Stimulated activated CD4-positive, alpha-beta T cell treated with anti-CD3 and anti-CD28 coated beads, Interleukin-2, amount 100 ng/mL, for 48 hours (primary cell): ENCODE results near the gene EOGT.
A peak's percentile ranks its signal among the peaks of the same experiment; 100 is the strongest.

Experiments
- DNase-seq, 2 donors: peaks; one replicate each; pipeline ENCODE4 v3.0.0-alpha.2; 2020

EOGT gene

DNA sequence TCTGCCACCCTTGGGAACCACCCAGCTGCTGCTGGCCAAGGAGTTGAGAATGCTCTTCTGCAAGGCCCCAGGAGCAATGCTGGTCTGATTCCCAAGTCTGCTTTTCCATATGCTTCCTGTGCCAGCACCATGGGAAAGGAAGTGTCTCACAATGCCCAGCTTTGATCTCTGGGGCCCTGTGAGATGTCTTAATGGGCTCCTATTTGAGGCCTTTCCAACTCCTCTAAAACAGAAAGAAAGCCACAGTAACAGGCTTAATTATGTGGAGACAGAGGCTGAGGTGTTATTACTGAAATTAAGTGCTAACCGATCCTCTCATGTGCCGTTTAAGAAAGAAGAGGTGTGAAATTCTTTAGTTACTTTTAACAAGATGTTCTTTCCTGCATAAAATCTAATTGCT lies 4.5 kb downstream of the EOGT start:
- no peak for DNase-seq

DNA sequence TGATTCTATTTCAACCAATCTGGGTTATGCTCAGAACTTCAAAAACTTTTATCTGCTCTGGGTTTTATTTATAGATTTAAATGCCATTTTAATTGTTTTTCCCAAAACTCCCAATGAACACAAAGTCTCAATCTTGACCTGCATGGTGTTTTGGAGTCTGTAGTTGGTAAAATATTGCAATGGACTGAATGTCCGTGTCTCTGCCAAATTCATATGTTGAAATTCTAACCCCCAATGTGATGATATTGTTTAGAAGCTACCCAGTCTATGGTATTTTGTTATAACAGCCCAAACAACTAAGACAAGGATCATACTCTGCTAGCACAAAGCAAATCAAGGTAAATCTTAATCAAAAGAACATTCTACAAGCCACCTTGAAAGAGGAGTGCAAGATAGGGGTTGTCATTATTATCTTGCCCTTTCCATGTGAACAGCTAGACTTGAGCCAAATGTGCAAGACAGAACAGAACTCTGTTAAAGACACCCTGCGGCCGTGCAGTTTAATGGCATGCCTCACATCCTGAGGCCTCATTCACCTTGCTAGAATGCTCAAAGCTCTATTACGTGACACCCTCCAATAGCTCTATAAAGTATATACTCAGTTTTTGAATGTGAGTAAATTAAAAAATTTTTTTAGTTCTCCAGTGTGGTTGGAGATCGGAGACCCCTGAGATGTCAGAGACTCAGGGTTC lies 7.5 kb downstream of the EOGT start:
- no peak for DNase-seq

DNA sequence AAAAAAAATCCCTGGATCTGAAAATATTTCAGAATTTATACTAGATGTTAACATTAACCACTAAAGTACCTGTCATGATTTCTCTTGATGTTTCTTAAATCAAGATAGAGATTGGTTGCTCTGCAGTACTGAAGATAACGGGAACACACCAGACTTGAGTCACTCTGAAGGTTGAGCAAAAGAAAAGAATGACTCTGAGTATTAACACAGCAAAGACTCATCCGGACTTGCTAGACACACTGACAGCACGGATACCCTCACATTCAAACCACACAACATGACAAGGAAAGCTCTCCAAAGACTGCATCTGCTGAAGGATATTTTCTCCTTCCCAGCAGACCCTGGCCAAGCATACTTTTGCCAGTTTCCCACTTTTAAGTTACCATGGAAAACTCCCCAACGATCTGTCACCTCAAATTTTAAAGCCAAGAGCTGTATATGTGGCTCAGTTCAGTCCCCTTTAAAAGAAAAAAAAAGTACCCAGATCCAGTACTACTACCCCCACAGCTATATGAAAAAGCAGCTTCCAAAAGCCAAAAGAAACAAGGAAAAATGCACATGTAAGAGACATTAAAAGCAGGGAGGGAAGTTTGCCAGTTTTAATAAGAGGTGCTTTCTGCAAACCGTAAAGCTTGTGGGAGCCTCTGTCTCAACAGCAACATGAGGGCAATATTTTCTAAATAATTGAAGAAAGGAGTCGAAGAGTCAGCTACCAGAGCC lies 8.3 kb downstream of the EOGT start:
- DNase-seq, result no peak

DNA sequence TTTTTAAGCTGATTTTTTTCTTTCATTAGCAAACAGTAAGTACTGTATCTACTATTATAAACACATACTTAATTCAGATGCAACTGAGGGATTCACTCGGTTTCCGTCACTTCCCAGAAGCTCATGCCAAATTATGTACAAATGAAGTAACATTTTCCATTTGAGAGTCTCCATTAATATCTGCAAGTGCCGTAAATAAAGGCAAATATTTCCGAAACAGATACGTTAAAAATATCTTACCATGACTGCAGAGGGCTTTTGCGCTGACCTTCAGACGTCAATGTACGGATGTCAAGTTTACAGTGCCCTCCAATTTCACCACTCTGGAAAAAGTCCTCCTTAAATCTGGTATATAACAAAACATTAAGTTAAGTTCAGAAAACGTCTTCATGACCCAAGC lies 9.3 kb downstream of the EOGT start:
- DNase-seq, result no peak

DNA sequence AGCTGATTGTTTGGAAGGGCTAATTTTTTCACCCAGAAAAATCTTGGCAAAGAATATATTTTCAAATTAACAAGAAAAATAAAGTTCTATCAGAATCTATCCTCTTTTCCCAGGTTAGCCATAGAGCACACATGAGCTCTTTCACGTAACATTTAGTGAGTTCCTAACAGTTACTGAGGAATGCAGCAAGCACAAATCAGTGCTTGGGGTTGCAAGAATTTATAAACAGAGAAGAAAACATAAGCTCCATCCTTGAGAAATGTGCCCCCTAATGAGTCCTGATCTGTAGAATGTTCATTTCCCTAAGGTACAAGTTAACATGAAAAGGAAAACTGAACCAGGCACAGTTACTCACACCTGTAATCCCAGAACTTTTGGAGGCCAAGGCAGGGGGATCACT lies 13.9 kb downstream of the EOGT start:
- no peak for DNase-seq

DNA sequence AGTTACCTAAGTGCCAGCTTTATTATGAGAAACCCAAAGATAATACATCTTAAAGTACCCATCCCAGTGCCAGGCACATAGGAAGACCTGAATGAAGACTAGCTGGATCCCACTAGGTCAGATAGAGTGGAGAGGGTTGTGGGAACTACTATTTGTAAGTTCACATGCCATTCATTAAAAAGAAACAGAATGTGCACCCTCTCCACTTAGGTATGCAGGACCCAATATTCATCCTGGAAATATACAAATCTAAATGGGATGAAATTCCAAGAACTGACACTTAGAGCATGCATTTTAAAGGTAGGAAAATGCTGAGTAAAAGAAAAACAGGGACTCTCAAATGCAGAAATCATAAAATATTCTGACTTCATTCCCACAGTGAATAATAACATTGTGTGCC lies 14.3 kb downstream of the EOGT start:
- no peak for DNase-seq

DNA sequence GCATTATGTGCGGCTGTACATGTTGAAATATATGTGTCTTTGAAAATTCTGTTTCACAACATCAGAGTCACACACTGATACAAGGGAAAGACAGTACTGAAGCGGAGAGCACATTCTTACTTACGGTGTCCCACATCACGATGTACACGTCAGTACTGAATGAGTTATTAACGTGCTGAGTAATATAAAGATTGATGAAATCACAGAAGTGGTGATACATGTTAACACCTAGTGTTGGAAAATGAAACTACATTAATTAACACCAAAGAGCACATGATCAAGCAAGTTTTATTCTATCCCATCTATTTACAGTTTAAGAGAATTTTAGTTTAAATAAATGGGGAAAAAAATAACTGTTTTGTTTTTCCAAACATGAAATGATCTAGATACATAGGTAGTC lies 15.6 kb downstream of the EOGT start:
- no peak for DNase-seq

DNA sequence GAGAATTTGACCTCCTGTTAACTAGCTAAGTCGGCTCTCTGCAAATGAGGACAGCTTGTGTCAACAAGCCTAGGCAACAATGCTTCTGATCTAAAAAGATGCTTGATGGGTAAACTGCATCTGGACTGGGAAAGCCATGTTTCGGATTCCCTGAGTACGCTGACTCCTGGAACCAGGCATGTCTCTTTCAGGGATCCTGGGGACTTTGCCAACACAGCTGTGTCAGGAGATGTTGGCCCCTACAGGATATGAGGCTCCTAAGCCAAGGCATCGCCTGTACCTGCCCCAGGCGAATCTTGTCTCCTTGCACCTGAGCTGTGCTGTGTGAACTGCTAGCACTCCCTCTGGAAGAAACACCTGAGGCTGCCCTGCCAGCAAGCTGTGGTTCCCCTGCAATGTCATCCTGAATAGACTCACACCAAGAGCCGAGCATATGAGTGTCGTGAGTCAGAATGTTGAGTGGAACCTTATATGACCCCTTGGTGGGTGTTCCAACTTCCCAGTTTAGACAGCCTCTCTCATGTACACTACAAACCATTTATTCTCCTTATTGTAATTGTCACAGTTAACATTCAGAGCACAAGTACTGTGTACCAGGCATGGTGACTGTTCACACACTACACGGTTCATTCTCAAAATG lies 17.0 kb downstream of the EOGT start:
- no peak for DNase-seq

DNA sequence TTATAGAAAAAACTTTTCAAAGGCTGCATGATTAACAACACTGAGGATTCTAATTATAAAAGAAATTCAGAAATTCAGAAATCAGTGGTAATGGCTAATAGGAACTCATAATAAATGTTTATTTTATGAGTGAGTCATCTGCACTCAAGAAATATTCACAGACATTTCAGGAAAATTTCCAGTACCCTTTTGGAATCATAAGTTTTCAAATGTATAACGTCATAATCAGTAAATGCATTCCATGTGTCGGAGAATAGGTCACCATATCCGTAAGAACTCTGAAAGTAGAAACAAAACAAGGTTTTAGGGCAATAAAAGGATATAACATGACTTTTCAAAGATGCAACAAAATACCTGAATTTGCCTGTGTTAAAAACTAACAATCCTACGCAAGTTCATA lies 24.7 kb downstream of the EOGT start:
- DNase-seq, result no peak

DNA sequence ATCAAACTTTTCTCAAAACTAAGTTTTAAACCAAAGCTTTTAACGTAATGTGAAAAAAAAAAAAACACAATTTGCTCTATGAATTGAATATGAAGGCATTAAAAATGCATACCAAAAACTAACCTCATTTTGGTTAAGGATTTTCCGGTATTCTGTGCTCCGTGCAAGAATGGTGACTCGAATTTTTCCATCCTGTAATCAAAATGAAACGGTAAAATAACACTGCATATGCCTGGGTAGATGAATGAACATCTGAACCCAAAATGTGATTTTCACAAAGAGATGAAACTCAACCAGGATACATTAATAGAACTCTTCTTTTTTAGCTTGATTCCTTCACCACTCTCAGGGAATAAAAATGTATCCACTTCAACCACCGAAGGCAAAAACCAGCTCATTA lies 26.2 kb downstream of the EOGT start:
- no peak for DNase-seq

DNA sequence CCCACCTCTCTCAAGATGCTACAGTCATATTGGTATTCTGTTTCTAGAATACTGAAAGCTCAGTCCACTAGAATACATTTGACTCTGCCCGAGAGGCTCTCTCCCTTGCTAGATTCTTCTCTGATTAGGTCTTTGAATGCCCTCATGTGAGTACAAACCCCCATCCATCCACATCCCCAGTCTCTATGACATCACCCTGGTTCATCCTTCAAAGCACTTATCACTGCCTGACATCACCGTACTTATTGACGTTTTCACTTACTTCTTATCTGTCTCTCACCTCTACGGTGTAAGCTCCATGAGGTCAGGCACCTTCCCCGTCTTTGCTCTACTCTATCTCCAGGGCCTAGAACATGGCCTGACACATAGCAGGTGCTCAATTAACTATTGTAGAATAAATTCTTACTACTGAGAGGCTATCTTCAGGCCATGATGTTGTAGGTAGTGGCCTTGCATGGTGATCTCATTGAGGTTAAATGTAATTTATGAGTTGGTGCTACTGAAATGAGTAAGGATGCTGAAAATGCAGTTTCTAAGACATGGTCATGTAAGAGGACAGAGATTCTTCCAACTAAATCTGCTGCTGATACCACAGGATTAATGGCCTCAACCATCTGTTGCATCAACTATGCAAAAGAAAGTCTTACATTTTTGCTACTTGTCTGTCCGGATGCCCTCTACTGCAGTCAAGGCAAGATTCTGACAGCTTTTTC lies 26.8 kb downstream of the EOGT start:
- no peak for DNase-seq

DNA sequence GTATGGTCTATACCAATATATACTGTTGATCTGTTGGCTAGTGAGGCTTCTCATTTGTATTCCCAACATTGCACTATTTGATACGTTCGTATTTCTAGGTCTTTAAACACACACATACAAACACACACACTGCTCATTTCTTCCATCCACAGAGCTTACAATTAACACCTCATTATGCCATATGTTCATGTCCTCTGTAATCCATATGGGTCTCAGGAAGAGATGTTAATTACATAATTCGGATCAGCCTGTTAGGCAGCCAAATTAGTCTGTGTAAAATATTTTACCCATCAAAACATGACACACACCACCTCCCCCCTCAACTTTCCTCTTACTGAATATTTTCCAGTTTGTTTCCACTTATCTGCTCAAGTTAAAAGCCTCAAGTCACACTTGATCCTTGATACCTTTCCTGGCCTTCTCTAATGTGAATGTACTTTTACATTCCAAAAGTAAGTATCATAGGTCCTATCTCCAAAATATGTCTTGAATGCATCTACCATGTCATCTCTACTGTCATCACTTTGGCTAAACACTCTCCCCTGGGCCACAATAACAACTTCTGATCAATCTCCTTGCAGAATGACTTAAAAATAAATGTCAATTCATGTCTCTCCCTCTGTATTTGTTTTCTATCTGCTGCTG lies 28.2 kb downstream of the EOGT start:
- DNase-seq, result no peak

DNA sequence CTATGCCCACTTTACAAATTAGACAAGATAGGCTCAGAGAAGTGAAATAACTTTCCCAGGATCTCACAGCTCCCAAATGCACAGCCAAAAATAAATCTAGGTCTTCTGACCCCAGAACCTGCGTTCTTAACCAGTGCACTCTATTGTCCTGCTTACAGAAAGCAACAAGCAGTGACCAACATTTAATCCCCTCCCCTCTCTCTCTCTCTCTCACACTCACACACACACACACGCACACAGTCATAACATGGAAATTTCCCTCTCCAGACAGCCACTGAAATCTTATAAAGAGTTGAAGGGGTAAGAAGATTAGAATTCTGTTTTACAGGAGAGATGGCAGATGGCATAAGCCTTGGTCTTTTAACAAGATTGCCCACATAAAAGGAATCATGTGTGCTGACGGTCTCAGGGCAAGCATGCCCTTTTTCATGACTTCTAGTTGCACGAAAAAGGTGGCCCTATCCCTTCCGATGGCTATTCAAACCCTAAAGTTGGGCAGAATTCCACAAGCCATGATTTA lies 29.4 kb downstream of the EOGT start:
- DNase-seq, result no peak

DNA sequence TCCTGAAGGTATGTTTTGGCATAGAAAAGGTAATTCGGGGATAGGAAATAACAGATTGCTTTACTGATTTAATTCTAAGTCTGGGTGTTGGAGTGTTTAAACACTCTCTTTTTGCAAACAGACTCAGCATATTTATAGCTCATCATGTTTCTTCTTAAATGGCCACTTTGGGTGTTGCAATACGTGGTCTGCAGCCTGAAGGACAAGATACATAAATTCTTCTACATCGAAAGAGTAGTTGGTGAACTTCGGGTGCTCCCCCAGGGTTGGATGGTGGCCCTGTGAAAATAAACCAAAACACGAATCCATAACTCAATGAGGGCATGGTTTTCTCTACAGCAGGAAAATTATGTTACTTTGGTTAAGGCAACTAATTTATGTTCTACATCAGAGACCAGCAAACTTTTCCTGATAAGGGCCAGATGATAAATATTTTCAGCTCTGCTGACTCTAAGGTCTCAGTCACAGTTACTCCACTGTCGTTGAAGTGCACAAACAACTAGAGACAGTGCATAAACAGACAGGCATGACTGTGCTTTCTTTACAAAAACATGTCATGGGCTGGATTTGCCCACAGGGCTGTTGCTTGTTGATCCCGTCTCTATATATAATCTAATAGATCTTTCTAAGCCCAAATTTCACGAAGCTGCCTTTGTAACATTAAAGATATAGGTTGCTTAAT lies 35.9 kb downstream of the EOGT start:
- no peak for DNase-seq

DNA sequence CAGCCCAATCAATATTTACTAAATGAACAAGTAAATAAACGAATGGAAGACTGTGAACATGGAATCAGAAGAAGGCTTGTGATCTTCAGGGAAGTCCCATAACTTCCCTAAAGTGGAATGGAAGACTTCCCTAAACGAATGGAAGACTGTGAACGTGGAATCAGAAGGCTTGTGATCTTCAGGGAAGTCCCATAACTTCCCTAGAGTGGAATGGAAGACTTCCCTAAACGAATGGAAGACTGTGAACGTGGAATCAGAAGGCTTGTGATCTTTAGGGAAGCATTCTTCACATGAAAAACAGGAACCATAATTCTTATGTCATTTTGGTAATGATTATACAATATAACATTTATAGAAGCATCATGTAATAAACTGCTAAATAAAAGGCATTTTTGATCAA lies 38.8 kb downstream of the EOGT start:
- no peak for DNase-seq

DNA sequence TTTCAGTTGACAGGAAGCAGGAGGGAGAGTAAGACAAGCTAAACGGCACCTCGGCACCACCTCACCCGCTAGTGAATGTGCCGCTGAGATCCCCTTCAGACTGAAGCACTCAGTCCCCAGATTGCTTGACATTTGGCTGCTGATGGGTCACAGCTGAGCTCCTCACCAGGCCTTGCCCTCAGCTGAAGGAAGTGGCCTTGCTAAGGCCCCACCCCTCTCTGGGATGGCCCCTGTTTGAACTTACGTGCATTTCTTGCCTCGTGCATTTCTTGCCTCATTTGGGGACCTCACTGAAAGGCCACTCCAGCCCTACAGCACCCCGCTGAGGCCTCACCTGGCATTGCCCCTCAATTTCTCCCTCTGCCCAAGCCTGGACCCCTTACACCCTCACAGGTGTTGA lies 39.8 kb downstream of the EOGT start:
- no peak for DNase-seq

DNA sequence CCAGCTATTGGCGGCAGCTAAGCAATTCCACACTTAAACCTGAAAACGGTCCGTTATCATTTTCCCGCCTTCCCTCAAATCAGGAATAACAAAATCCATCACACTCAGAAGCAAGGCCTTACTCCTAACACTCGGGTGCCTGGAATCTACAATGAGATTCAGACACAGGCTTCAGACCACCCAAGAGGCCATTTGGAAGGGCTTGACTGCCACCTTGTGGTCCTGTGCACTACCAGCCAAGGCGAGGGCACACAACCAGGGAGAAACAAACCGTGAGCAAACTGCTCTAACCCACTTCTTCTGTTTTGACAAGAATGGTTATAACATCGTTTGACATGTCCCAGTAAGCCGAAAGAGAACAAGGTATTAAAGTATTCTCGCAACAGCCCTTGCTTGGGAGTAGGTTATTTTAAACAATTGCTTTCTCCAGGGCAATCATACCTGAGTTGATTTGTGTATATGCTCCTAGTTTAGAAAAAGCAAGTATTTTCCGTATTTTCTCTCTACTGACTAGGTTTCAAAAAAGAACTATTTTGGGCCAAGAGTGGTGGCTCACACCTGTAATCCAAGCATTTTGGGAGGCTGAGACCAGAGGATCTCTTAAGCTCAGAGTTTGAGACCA lies 41.0 kb downstream of the EOGT start:
- peak; percentile 31 to 33 for DNase-seq

DNA sequence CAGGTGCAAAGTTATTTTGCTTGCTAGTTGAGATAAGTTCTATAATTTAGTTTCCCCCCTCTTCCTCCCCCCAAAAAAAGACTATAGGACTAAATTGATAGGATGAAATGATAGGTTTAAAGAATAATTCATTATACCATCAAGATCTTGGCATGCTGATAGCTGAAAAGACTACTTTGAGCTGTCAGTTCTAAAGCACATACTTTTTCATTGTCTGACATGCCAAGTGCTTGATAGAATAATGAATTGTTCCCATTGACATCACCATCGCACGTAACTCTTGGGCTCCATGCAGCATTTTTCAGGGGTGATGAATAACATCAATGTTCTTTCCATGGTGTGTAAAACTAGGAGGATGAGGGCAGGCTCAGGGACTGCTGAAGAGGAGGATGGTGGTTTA lies 48.8 kb downstream of the EOGT start:
- no peak for DNase-seq

DNA sequence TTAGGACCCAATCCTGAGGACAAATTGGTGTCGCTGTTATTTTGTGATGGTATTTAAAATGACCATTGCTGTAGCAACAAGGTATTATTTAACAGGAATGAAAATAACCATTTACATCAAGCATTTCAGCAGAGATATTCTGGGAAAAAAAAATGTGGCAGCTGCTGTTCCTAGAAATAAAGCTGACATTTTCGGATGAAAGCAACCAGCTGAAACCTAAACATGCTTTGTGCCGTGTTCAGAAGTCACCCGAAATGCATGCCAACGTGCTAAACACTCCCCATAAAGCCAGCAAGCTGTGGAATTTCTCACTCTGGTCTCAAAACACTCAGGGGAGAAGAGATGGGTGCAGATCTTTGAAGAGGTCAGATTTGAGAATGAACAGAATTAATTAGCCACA lies 49.6 kb downstream of the EOGT start:
- no peak for DNase-seq

DNA sequence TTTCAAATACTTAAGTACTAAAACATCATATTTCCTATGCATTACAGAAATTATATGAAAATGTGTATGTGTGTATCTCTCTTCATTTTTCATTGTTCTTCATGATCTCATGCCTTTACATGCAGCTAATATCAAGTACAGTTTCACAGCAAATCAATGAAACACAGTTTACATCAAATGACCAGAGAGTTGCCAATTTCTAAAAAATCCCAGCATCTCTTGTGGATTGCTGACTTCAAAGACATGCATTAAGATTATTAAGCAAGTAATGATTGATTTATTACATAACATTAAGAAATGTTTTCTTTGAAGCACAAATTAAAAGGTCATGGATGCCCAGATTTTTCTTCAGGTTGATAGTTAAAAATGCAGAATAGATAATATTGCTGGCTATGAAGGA lies 50.1 kb downstream of the EOGT start:
- DNase-seq, result no peak

DNA sequence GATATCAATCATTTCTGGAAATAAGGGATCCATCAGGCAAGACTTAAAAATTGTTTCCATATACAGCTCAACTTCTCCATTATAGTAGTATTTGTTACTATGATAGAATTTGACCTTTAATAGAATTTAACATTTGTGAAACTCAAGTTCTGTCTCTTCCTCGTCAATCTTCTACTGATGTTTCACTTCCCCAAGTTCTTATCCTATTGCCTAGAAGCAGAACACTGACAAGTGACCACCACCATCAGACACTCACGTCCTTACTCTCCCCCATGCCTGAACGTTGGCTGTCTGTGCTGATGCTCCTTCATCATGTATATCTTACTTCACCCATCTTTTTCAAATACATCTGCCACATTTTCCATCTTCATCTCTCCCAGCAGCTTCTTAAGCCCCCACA lies 54.6 kb downstream of the EOGT start:
- DNase-seq, result no peak

DNA sequence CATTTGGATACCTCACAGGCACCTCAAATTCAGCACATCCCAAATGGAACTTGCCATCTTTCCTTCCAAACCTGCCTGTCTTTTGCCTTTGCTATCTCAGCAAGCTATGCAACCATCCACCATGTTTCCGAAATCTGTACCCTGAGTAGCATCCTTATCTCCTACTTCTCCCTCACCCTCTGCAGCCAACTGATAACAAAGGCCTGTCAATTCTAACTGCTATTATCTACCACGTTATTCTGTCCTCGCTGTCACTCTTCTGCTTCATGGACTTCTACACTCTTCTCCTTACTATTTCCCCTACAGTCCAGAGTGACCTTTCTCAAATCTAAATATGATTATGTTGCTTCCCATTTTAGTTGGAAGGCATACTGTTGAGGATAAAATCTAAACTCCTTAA lies 55.6 kb downstream of the EOGT start:
- no peak for DNase-seq
